Measurements from ENCODE around the gene SPG7. TPM values are rescaled to one million over a fixed set of nuclear protein-coding genes. Genes with fewer than 3 reads are reported as not detected.
"Not testable (repeated sequence)": the region's sequence is repeated elsewhere in the genome, so short reads cannot be mapped to it uniquely, and the experiment has no call there.

The SPG7 gene
- total RNA-seq: 98.8 TPM
- long read RNA-seq, full-length matches to known transcripts: 80 of 139 reads
- long read RNA-seq, partial matches to known transcripts: 40 of 139 reads
- long read RNA-seq, other reads (novel, unspliced or antisense): 19 of 139 reads

- ATAC-seq (peak; percentile 97), DNase-seq (peak; percentile 88)
- Histone ChIP-seq H3K4me1 (peaks cover 43% of the 10 kb centered on the region), H3K27me3 (ENCODE audit: low read depth) (no peaks in the 10 kb centered on the region), H3K36me3 (peaks cover 28% of the 10 kb centered on the region), H3K9me3 (no peaks in the 10 kb centered on the region), H3K4me3 (peak within 1 kb of the TSS; percentile 91), H3K27ac (peak within 1 kb of the TSS; percentile 98)
- TF ChIP-seq CTCF (IDR thresholded peaks at IDR 0.05): no peak
- intact Hi-C loops (cut with DNase I): no loop called here
Observed at GRCh38 chr16:89507834-89508590, at the start of gene SPG7. Gene SPG7 (plus strand): TSS chr16:89508403. CDS start chr16:89508418, 15 bp downstream.

- no peak for TF ChIP-seq CTCF (IDR thresholded peaks at IDR 0.05)
- intact Hi-C loops (cut with DNase I): no loop called here
- H3K27me3 ChIP-seq (ENCODE audit: low read depth): no peaks in the 10 kb centered on the region
- no peak overlapping the region for H3K4me3 ChIP-seq
- DNase-seq: no peak
- no peaks in the 10 kb centered on the region for H3K9me3 ChIP-seq
- peaks cover 14% of the 10 kb centered on the region for H3K4me1 ChIP-seq
- no peaks in the 10 kb centered on the region for H3K36me3 ChIP-seq
- no peak for ATAC-seq
- H3K27ac ChIP-seq: no peak overlapping the region
Observed at GRCh38 chr16:89458551-89458950, 49.7 kb upstream of the SPG7 start.

GRCh38 chr16:89458967-89459366 lies 49.2 kb upstream of the SPG7 start:
- TF ChIP-seq CTCF (IDR thresholded peaks at IDR 0.05): no peak
- H3K27me3 ChIP-seq (ENCODE audit: low read depth): no peaks in the 10 kb centered on the region
- H3K4me3 ChIP-seq: no peak overlapping the region
- H3K27ac ChIP-seq: no peak overlapping the region
- no peak for ATAC-seq
- intact Hi-C loops (cut with DNase I): no loop called here
- no peaks in the 10 kb centered on the region for H3K36me3 ChIP-seq
- DNase-seq: no peak
- no peaks in the 10 kb centered on the region for H3K9me3 ChIP-seq
- H3K4me1 ChIP-seq: peaks cover 10% of the 10 kb centered on the region

GRCh38 chr16:89460556-89460955 lies 47.6 kb upstream of the SPG7 start:
- TF ChIP-seq CTCF (IDR thresholded peaks at IDR 0.05): no peak
- no peaks in the 10 kb centered on the region for H3K9me3 ChIP-seq
- no peak for DNase-seq
- H3K36me3 ChIP-seq: no peaks in the 10 kb centered on the region
- H3K27me3 ChIP-seq (ENCODE audit: low read depth): no peaks in the 10 kb centered on the region
- no peak overlapping the region for H3K27ac ChIP-seq
- H3K4me3 ChIP-seq: no peak overlapping the region
- ATAC-seq: no peak
- intact Hi-C loops (cut with DNase I): no loop called here
- H3K4me1 ChIP-seq: peaks cover 13% of the 10 kb centered on the region

- H3K4me3 ChIP-seq; H3K27ac ChIP-seq; H3K36me3 ChIP-seq; intact Hi-C loops (cut with DNase I); H3K9me3 ChIP-seq; DNase-seq; ATAC-seq; H3K27me3 ChIP-seq (ENCODE audit: low read depth): not testable (repeated sequence)
- H3K4me1 ChIP-seq: peaks cover 17% of the 10 kb centered on the region
Observed at GRCh38 chr16:89461890-89462289, 46.3 kb upstream of the SPG7 start.

- H3K36me3 ChIP-seq; intact Hi-C loops (cut with DNase I); ATAC-seq; H3K4me3 ChIP-seq; DNase-seq; H3K27me3 ChIP-seq (ENCODE audit: low read depth); H3K27ac ChIP-seq; H3K9me3 ChIP-seq: not testable (repeated sequence)
- peaks cover 24% of the 10 kb centered on the region for H3K4me1 ChIP-seq
Observed at GRCh38 chr16:89462639-89463038, 45.6 kb upstream of the SPG7 start.

- H3K27me3 ChIP-seq (ENCODE audit: low read depth); H3K27ac ChIP-seq; H3K4me3 ChIP-seq; ATAC-seq; H3K36me3 ChIP-seq; H3K9me3 ChIP-seq; intact Hi-C loops (cut with DNase I); DNase-seq: not testable (repeated sequence)
- peaks cover 29% of the 10 kb centered on the region for H3K4me1 ChIP-seq
Observed at GRCh38 chr16:89463312-89463711, 44.9 kb upstream of the SPG7 start.
